ENCODE results near the gene CACNA1C.

DNA sequence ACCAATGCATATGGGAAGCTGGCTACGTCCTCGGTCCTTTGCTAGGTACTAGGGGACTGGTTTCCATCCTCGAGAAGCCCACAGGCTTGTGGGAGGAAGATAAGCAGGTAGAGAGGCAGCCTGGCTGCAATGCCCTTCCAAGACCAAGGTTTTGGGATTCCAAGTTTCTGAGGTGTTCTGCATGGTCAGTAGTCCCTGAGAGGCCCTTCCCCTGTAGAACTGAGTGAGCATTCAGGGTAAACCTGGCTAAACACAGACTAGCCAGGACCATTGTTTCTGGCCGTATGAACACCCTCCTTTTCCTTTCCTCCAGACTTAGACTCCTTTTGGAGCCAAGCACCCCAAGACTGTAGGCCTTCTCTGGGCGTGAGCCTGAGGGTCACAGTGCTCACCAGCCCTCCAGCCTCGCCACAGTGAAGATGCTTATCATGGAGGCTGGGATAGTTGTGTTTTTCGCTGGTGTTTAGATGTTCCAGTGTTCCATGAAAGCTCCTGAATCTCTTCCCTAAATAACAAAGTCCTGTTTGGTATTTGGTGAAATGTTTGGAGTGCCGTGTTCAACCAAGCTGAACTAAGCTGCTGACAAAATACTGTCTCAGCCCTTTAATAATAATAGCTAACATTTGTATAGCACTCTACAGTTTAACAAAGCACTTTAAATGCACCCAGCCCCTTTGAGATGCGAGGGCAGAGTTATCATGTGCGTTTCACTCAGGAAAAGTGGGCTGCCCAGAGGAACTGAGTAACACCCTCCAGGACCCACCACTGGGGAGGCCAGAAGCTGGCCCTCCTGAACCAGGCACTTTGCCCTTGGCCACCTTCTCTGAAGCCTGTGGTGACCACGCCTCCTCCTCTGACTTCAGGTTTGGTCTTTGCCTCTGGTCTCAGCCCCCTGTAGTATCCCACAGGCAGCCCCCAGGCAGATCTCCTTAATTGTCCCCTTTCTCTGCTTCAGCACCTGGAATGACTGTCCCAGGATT is 284.5 kb downstream of the CACNA1C start:
- TF ChIP-seq, protein P1, sequence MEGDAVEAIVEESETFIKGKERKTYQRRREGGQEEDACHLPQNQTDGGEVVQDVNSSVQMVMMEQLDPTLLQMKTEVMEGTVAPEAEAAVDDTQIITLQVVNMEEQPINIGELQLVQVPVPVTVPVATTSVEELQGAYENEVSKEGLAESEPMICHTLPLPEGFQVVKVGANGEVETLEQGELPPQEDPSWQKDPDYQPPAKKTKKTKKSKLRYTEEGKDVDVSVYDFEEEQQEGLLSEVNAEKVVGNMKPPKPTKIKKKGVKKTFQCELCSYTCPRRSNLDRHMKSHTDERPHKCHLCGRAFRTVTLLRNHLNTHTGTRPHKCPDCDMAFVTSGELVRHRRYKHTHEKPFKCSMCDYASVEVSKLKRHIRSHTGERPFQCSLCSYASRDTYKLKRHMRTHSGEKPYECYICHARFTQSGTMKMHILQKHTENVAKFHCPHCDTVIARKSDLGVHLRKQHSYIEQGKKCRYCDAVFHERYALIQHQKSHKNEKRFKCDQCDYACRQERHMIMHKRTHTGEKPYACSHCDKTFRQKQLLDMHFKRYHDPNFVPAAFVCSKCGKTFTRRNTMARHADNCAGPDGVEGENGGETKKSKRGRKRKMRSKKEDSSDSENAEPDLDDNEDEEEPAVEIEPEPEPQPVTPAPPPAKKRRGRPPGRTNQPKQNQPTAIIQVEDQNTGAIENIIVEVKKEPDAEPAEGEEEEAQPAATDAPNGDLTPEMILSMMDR (IDR thresholded peaks at IDR 0.05; ENCODE audit: borderline replicate concordance, extremely low read depth, low read length, poor library complexity, severe bottlenecking), result no peak
- no peak for TF ChIP-seq EZH2 (IDR thresholded peaks at IDR 0.05; ENCODE audit: borderline replicate concordance, low read depth, low read length, severe bottlenecking)

All from DND-41 (cell line).